LNCAP (cell line): ENCODE measurements around the gene NDUFS6.

ENCODE experiments used
- TF ChIP-seq, protein P1 (sequence below): fragments of 450-650 bp; IDR thresholded peaks from 2 replicates; pipeline ENCODE4 v1.5.1; 2017; ENCODE audit warnings: mild to moderate bottlenecking

The NDUFS6 gene

DNA sequence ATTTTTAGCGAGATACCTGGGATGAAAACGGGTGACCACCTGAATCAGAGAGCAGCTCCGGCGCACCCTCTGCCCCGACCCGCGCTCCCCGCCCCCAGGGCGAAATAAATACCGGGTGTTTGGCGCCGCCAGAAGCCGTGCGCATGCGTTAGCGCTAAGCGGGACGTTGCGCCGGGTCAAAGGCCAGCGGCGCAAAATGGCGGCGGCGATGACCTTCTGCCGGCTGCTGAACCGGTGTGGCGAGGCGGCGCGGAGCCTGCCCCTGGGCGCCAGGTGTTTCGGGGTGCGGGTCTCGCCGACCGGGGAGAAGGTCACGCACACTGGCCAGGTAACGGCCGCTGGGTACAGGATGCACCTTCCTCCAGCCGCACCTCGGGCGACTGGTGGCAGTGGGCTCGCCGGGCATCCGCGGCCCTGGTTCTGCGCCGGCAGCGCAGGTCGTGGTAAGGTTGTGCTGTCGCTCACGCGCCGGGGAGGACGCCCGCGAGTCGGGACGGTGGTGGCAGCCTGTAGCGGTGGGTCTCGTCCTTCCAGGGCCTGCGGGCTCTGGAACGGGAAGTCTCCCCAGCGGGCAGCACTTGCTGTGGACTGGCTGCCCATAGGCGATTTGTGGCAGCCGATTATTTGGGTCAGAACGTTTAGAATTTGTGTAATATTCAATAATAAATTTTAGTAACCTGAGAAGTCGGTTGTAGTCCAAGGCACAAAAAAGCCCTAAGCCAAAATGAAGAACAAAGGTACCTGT is at the start of gene NDUFS6:
TSS of gene NDUFS6 (plus strand) at position 186 of the 745 bp plus-strand sequence. CDS start at position 197, 11 bp downstream.
- TF ChIP-seq, protein P1, sequence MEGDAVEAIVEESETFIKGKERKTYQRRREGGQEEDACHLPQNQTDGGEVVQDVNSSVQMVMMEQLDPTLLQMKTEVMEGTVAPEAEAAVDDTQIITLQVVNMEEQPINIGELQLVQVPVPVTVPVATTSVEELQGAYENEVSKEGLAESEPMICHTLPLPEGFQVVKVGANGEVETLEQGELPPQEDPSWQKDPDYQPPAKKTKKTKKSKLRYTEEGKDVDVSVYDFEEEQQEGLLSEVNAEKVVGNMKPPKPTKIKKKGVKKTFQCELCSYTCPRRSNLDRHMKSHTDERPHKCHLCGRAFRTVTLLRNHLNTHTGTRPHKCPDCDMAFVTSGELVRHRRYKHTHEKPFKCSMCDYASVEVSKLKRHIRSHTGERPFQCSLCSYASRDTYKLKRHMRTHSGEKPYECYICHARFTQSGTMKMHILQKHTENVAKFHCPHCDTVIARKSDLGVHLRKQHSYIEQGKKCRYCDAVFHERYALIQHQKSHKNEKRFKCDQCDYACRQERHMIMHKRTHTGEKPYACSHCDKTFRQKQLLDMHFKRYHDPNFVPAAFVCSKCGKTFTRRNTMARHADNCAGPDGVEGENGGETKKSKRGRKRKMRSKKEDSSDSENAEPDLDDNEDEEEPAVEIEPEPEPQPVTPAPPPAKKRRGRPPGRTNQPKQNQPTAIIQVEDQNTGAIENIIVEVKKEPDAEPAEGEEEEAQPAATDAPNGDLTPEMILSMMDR = no peak

DNA sequence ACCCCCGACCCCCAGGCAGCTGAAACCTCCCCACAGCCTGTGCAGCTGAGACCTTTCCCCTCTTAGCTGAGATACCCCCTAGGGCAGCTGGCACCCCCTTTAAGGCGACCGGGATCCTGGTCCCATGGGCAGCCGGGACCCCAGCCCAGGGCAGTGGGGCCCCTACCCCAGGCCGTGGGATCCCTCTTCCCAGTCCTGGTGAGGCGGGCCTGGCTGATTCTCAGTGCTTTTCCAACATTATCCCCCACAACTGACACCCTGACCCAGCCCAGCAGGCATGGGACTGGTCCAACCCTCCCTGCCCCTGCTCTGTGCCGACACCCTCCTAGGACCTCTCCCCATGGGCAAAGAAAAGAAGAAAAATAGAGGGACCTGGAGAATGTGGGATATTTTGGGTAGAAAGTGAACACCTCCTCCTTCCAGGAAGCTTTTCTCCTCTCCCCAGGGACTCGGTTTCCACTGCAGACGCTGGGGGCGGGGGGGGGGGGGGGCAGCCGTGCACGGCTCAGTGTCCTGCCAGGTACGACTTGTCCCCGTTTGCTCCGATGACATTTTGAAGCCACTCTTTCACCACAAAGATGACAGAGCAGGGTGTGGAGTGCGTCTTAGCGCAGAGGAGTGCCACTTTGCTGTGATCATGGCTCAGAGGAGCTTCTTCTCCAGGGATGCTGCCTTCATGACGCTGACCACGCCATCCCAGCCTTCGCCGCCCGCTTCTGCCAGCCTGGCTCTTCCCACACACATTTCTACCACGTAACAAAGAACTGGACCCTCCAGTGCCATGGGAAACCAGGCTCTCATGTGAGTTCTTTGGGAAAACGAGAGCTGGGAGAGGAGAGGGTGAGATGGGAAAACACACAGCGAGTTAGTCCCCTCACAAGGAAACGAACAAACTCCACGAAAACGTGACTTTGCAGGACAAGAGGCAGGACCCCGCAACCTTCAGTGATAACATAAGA is 49.1 kb upstream of the NDUFS6 start:
- TF ChIP-seq, protein P1 = no peak

DNA sequence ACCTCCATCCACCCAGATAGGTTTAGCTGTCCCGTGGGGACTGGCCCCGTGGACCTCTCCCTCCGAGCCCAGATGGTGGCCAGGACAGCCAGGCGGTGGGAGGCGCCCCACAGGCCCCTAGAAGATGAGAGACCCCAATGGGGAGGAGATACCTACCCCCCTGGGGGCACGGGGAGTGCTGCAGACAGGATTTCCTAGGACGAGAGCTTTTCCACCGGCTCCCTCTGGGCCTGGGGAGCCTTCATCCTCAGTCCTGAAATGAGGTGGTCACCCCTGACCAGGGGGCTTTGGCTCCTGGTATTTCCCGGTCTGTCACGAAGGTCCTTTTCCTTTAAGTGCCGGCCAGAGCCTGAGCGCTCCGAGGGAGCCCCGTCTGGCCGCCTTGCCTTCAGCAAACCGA is 48.3 kb upstream of the NDUFS6 start:
- TF ChIP-seq, protein P1 = no peak

DNA sequence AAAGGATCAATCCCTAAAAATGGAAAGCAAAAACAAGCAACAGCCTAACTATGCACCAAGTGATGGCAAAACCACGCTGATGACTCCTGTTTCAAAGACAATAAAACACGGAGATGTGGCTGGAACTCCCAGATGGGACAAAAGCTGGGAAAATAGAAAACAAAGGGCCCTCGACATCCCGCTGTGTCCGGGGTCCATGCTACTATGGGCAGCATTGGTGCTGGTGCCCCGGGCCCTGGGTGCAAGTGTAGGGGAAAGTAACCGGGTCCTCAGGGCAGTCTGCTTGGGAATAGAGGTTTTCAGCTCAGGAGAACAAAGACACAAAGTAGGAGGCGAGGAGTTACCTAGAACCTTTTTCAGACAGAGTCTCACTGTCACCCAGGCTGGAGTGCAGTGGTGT is 47.7 kb upstream of the NDUFS6 start:
- TF ChIP-seq, protein P1 = no peak

DNA sequence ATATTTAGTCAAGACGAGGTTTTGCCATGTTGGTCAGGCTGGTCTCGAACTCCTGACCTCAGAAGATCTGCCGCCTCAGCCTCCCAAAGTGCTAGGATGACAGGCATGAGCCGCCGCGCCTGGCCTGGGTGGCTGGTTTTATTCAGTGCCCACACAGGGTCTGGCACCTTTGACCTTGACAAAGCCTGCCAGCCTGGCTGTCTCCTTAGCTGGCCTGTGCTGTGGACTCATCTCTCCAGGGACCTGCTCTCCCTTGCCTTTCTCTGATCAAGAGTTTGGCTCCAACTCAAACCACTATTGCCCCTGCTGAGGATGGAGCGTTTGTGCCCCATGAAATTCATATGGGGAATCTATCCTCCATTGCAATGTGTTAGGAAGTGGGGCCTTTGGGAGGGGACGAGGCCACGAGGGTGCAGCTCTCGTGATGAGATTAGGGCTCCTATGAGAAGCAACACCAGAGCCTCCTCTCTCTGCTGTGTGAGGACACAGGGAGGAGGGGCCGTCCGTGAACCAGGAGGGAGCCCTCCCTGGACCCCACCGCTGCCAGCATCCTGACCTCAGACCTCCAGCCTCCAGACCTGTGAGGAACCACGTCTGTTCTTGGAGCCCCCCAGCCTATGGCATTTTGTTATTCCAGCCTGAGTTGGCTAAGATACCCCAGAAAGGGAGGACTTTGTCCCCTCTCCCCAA is 46.5 kb upstream of the NDUFS6 start:
- TF ChIP-seq, protein P1 = no peak

DNA sequence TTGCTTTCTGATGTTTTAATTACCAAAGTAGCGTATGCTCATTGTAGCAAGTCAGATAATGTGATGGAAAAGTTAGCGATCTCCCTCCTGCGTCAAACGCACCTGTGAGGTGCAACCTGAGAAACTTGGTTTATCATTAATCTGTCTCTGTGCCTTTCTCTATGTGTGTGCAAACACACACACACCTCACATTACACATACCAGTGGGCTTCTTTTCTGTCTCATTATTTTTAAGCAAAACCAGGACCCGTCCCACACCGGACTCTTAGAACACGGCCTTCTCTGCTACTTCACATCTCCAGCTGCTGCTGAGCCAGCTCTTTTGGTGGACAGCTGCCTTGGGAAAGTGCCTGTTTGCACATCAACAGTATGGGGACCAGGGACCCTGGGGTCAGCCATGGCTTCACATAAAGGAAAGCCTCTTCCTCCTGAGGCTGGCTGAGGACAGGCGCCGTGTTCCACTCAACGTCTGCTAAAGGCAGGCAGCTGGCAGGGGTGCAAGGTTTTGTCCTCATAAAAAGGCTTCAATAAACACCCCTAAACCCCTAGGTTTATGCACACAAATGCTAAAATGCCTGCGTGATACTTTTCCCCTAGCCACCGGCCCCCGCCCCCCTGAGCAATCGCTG is 45.8 kb upstream of the NDUFS6 start:
- TF ChIP-seq, protein P1 = no peak

DNA sequence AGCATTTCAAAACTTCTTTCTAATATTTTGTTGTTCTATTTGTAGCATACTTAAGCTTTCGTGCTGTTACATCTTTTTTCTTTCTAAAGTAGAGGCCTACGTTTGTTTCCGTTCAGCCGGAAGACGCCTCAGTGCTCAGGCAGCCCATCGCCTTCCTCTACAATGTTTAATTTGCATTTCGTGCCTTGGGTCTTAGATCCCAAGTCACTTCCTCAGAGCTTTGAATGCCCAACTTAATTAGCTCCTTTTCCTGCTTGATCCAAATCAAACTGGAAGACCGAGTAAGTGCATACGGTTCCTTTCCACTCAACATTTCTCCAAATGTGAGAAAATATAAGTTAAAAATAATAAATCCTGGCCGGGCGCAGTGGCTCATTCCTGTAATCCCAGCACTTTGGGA is 44.7 kb upstream of the NDUFS6 start:
- TF ChIP-seq, protein P1 = no peak
